GM12891 (cell line): ENCODE measurements around the gene NEFH.

Experiments used
- DNase-seq: peaks from one replicate; pipeline ENCODE4 v3.0.0; 2011; ENCODE audit warnings: low spot score; ENCODE audit not compliant: insufficient read length
- FAIRE-seq: peaks from 2 replicates; lab custom pipeline; 2011; peaks lifted over from hg19 to GRCh38; lab: Jason Lieb, UNC
- PAX5 ChIP-seq: IDR thresholded peaks from 2 replicates; pipeline ENCODE4 v1.6.1; 2011; ENCODE audit warnings: low read length, moderate library complexity, mild to moderate bottlenecking; ENCODE audit not compliant: insufficient read depth, severe bottlenecking
- POLR2A ChIP-seq: IDR thresholded peaks from 2 replicates; pipeline ENCODE4 v1.6.1; 2011; ENCODE audit warnings: low read depth, low read length, control low read depth
- POLR2AphosphoS5 ChIP-seq: IDR thresholded peaks from 2 replicates; pipeline ENCODE4 v1.6.1; 2011; ENCODE audit warnings: low read depth, low read length, control low read depth
- POU2F2 ChIP-seq: IDR thresholded peaks from 2 replicates; pipeline ENCODE4 v1.6.1; 2011; ENCODE audit warnings: low read depth, mild to moderate bottlenecking, control low read depth, low read length, moderate library complexity
- SPI1 ChIP-seq: IDR thresholded peaks from 2 replicates; pipeline ENCODE4 v1.6.1; 2011; ENCODE audit warnings: low read depth, low read length, control low read depth
- TAF1 ChIP-seq: IDR thresholded peaks from 2 replicates; pipeline ENCODE4 v1.6.1; 2011; ENCODE audit warnings: low read depth, low read length, control low read depth

Gene NEFH

GRCh38 chr22:29443861-29444792 lies 35.9 kb upstream of the NEFH start:
- FAIRE-seq (no peak), DNase-seq (no peak)
- no peak for TF ChIP-seq POLR2AphosphoS5
- TF ChIP-seq POU2F2: no peak
- no peak for TF ChIP-seq POLR2A
- no peak for TF ChIP-seq SPI1

- FAIRE-seq (no peak), DNase-seq (no peak)
- TF ChIP-seq PAX5 (no peak), POLR2AphosphoS5 (no peak), POU2F2 (no peak), POLR2A (no peak), TAF1 (no peak), SPI1 (no peak)
Observed at GRCh38 chr22:29445508-29445907, 34.5 kb upstream of the NEFH start.

GRCh38 chr22:29447906-29448305 lies 32.1 kb upstream of the NEFH start:
- no peak for TF ChIP-seq SPI1
- no peak for TF ChIP-seq POLR2A
- TF ChIP-seq TAF1: no peak
- no peak for DNase-seq
- no peak for FAIRE-seq

GRCh38 chr22:29449296-29449875 lies 30.6 kb upstream of the NEFH start:
- TF ChIP-seq TAF1 (no peak), POLR2A (no peak), SPI1 (no peak), PAX5 (no peak), POU2F2 (no peak), POLR2AphosphoS5 (no peak)
- no peak for FAIRE-seq
- DNase-seq: no peak

- TF ChIP-seq POLR2A (no peak), POLR2AphosphoS5 (no peak), SPI1 (no peak), PAX5 (no peak), POU2F2 (no peak), TAF1 (no peak)
Observed at GRCh38 chr22:29450222-29450621, 29.8 kb upstream of the NEFH start.

GRCh38 chr22:29451863-29452262 lies 28.2 kb upstream of the NEFH start:
- DNase-seq: no peak
- FAIRE-seq: no peak
- no peak for TF ChIP-seq SPI1
- TF ChIP-seq TAF1: no peak
- no peak for TF ChIP-seq PAX5
- TF ChIP-seq POU2F2: no peak
- TF ChIP-seq POLR2A: no peak
- TF ChIP-seq POLR2AphosphoS5: no peak

More at GRCh38 chr22:29450222-29450621, 29.8 kb upstream of the NEFH start:
- no peak for FAIRE-seq
- DNase-seq: no peak

GRCh38 chr22:29454276-29454675 lies 25.7 kb upstream of the NEFH start:
- no peak for FAIRE-seq
- no peak for TF ChIP-seq PAX5
- no peak for TF ChIP-seq SPI1
- TF ChIP-seq POLR2AphosphoS5: no peak
- no peak for TF ChIP-seq POU2F2
- no peak for TF ChIP-seq TAF1
- TF ChIP-seq POLR2A: no peak
- no peak for DNase-seq

- FAIRE-seq (no peak), DNase-seq (no peak)
- no peak for TF ChIP-seq SPI1
- TF ChIP-seq TAF1: no peak
- TF ChIP-seq POLR2A: no peak
- no peak for TF ChIP-seq POU2F2
- no peak for TF ChIP-seq POLR2AphosphoS5
- TF ChIP-seq PAX5: no peak
Observed at GRCh38 chr22:29456211-29456671, 23.8 kb upstream of the NEFH start.

GRCh38 chr22:29457730-29458129 lies 22.3 kb upstream of the NEFH start:
- peak; percentile 82 for FAIRE-seq
- peak; percentile 75 for DNase-seq
- no peak for TF ChIP-seq SPI1
- TF ChIP-seq POU2F2: no peak
- no peak for TF ChIP-seq POLR2A
- no peak for TF ChIP-seq POLR2AphosphoS5
- no peak for TF ChIP-seq TAF1
- no peak for TF ChIP-seq PAX5
